ENCODE data around the gene SCNM1. TPM values are rescaled to one million over a fixed set of nuclear protein-coding genes. Genes with fewer than 3 reads are reported as not detected.
A peak's percentile ranks its signal among the peaks of the same experiment; 100 is the strongest.

Gene SCNM1
- total RNA-seq, 2 experiments from 2014 or later, result 54.1 to 70.9 TPM

GRCh38 chr1:151144474-151145303 lies 21.3 kb upstream of the SCNM1 start:
- H4K20me1 ChIP-seq (ENCODE audit: insufficient read depth, low read length), result no peaks in the 10 kb centered on the region
- H3K4me2 ChIP-seq (ENCODE audit: low read length), result peak overlapping the region; percentile 17; the same call in 1 of the 2 replicates
- no peaks in the 10 kb centered on the region for H3K79me2 ChIP-seq (ENCODE audit: insufficient read depth, low read depth, low read length)
- H2AFZ ChIP-seq (ENCODE audit: low read length), result peak overlapping the region; percentile 43
- no peak for DNase-seq (ENCODE audit: low spot score)
- no peak overlapping the region for H3K27ac ChIP-seq (ENCODE audit: low read depth, low read length, poor library complexity, severe bottlenecking)
- peaks cover 37% of the 10 kb centered on the region for H3K4me1 ChIP-seq (ENCODE audit: insufficient read depth, low read length, poor library complexity, severe bottlenecking)
- intact Hi-C loops (cut with micrococcal nuclease; ENCODE audit: unreplicated experiment), result no loop called here
- H3K36me3 ChIP-seq (ENCODE audit: insufficient read depth, low read length), result no peaks in the 10 kb centered on the region
- POLR2A ChIA-PET, result no interaction called here
- CTCF ChIA-PET (ENCODE audit: unreplicated experiment), result no interaction called here
- H3K9me2 ChIP-seq (ENCODE audit: insufficient read depth, low read length), result no peaks in the 10 kb centered on the region
- no peak overlapping the region for H3K4me3 ChIP-seq (ENCODE audit: low read depth, low read length, poor library complexity, severe bottlenecking)
- no TSS peak for BruUV-seq (replicated peaks)
- no peaks in the 10 kb centered on the region for H3K9me3 ChIP-seq (ENCODE audit: low read length)
- TF ChIP-seq EZH2phosphoT487 (IDR thresholded peaks at IDR 0.05; ENCODE audit: borderline replicate concordance, low read depth, low read length) (no peak), CTCF (conservative IDR thresholded peaks at IDR 0.05; ENCODE audit: low read length) (no peak)

- Histone ChIP-seq H3K79me2 (ENCODE audit: insufficient read depth, low read depth, low read length) (no peaks in the 10 kb centered on the region), H3K4me3 (ENCODE audit: low read depth, low read length, poor library complexity, severe bottlenecking) (peak overlapping the region; percentile 71), H3K36me3 (ENCODE audit: insufficient read depth, low read length) (no peaks in the 10 kb centered on the region), H3K27ac (ENCODE audit: low read depth, low read length, poor library complexity, severe bottlenecking) (no peak overlapping the region), H3K9me3 (ENCODE audit: low read length) (no peaks in the 10 kb centered on the region), H2AFZ (ENCODE audit: low read length) (no peak overlapping the region), H4K20me1 (ENCODE audit: insufficient read depth, low read length) (no peaks in the 10 kb centered on the region), H3K4me1 (ENCODE audit: insufficient read depth, low read length, poor library complexity, severe bottlenecking) (peaks cover 37% of the 10 kb centered on the region), H3K4me2 (ENCODE audit: low read length) (peak overlapping the region; percentile 96), H3K9me2 (ENCODE audit: insufficient read depth, low read length) (no peaks in the 10 kb centered on the region)
- no peak for TF ChIP-seq EZH2phosphoT487 (IDR thresholded peaks at IDR 0.05; ENCODE audit: borderline replicate concordance, low read depth, low read length)
- TF ChIP-seq CTCF (conservative IDR thresholded peaks at IDR 0.05; ENCODE audit: low read length), result no peak
- DNase-seq (ENCODE audit: low spot score), result no peak
- ChIA-PET POLR2A (interaction anchor here (0.6 kb wide), 1 partner anchor 62 kb away, joined by 4 read pairs; no protein-coding TSS in a partner anchor), CTCF (ENCODE audit: unreplicated experiment) (interaction anchor here (0.6 kb wide), 1 partner anchor 29 kb away, joined by 3 read pairs; no protein-coding TSS in a partner anchor)
- intact Hi-C loops (cut with micrococcal nuclease; ENCODE audit: unreplicated experiment), result no loop called here
- no TSS peak for BruUV-seq (replicated peaks)
Measured at GRCh38 chr1:151145304-151146071, 20.5 kb upstream of the SCNM1 start.
